Smooth muscle cell (in vitro differentiated cells): ENCODE results near the gene UBE2E2. TPM values are rescaled to one million over a fixed set of nuclear protein-coding genes. Genes with fewer than 3 reads are reported as not detected.

Experiments used
- DNase-seq: peaks from one replicate; lab custom pipeline; 2025; ENCODE audit not compliant: unreplicated experiment; lab: John Stamatoyannopoulos, UW
- H2AFZ ChIP-seq: fragments of 200-600 bp; sonication (generic); 2 replicates; pipeline ENCODE4 v1.6.0; 2016; ENCODE audit warnings: antibody characterized with exemption, low read depth, mild to moderate bottlenecking
- H3F3A ChIP-seq: fragments of 200-600 bp; sonication (generic); 2 replicates; pipeline ENCODE4 v1.6.0; 2017; ENCODE audit warnings: antibody characterized with exemption, low read depth
- H3K27ac ChIP-seq: fragments of 200-600 bp; sonication (generic); 2 replicates; pipeline ENCODE4 v1.5.1; 2016; ENCODE audit warnings: low read depth, mild to moderate bottlenecking
- H3K27me3 ChIP-seq: fragments of 200-600 bp; sonication (generic); 2 replicates; pipeline ENCODE4 v1.6.1; 2016; ENCODE audit warnings: low read depth, mild to moderate bottlenecking
- H3K36me3 ChIP-seq: fragments of 200-600 bp; sonication (generic); 2 replicates; pipeline ENCODE4 v1.5.1; 2016; ENCODE audit warnings: low read depth
- H3K4me1 ChIP-seq: fragments of 200-600 bp; sonication (generic); 2 replicates; pipeline ENCODE4 v1.5.1; 2016; ENCODE audit warnings: low read depth
- H3K4me2 ChIP-seq: fragments of 200-600 bp; sonication (generic); 2 replicates; pipeline ENCODE4 v1.6.0; 2016; ENCODE audit warnings: mild to moderate bottlenecking
- H3K4me3 ChIP-seq: fragments of 200-600 bp; sonication (generic); 2 replicates; pipeline ENCODE4 v1.5.1; 2016; ENCODE audit warnings: mild to moderate bottlenecking
- H3K79me2 ChIP-seq: fragments of 200-600 bp; sonication (generic); 2 replicates; pipeline ENCODE4 v1.6.0; 2016; ENCODE audit warnings: low read depth, mild to moderate bottlenecking
- H3K9ac ChIP-seq: fragments of 200-600 bp; sonication (generic); 2 replicates; pipeline ENCODE4 v1.6.0; 2016; ENCODE audit warnings: low read depth
- H3K9me3 ChIP-seq: fragments of 200-600 bp; sonication (generic); replicated peaks from 2 replicates; pipeline ENCODE4 v1.5.1; 2016; ENCODE audit warnings: low read depth
- H4K20me1 ChIP-seq: fragments of 200-600 bp; sonication (generic); 2 replicates; pipeline ENCODE4 v1.6.0; 2016; ENCODE audit warnings: low read depth
- WGBS: methylation state at CpG from one replicate; pipeline ENCODE4 v1.1.7; 2016; ENCODE audit warnings: low lambda C conversion rate; 5-methylcytosine and 5-hydroxymethylcytosine counted together
- polyA plus RNA-seq: library from polyadenylated mRNA; unstranded; fragments of >200 nt; fragmentation: Nextera tagmentation; extraction: Ambion mirVana; gene quantifications from 2 replicates; pipeline ENCODE4 v1.2.1, GENCODE V29; 2016
- total RNA-seq: library from RNA; depleted of rRNA; stranded (reverse); fragments of >200 nt; gene quantifications from 2 replicates; pipeline ENCODE4 v1.2.3, GENCODE V29; 2014
- TF ChIP-seq, protein P1 (sequence below): fragments of 200-600 bp; sonication (generic); IDR thresholded peaks from 2 replicates; pipeline ENCODE4 v1.5.1; 2017; ENCODE audit warnings: borderline replicate concordance, mild to moderate bottlenecking, antibody characterized with exemption; ENCODE audit not compliant: insufficient read depth, poor library complexity, severe bottlenecking

The UBE2E2 gene
- total and polyA plus RNA-seq, 2 experiments from 2014 or later = 65.9 to 121 TPM

DNA sequence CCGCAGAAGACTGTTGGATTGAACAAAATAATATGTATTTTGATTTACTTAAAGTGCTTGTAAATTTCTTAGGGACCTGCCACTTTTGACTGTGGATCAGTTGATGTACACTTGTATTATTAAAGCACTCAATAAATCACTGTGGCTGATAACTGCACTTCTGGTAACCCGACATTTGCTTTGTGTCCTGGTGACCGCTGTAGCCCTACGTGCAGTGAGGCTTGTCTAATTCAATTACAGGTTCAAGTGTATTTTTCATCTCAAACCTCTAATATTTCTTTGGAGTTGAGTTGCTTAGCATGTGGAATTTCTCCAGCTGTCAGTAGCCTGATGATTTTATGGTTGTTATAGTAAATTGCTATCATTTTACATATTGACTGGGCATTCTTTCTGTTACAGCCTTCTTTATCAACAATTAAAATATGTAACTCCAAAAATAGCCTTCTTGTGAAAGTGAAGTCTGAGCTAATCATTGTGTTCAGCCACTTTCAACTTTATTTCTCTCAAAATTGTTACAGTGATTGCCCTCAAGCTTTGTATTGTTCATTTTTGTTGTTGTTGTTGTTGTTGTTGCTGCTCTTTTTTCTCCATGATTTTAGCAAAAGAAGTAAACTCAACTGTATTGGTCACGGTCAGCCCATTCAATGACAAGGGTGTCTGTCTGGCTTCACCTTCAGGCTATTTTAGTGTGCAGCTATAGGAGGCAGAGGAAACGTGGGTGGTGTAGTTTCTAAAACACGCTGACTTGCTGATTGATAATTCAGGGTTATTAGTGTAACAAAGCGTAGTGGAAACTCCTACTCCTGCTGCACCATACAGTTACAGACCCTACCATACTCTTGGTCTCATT is 387.5 kb downstream of the UBE2E2 start:
- Histone ChIP-seq H3K79me2 (no peaks in the 10 kb centered on the region), H3K9me3 (no peaks in the 10 kb centered on the region), H3K36me3 (no peaks in the 10 kb centered on the region), H3K9ac (no peak overlapping the region), H3K4me1 (no peaks in the 10 kb centered on the region), H3K27ac (no peak overlapping the region), H3K4me2 (no peak overlapping the region), H3F3A (no peaks in the 10 kb centered on the region), H2AFZ (no peak overlapping the region), H3K27me3 (no peaks in the 10 kb centered on the region), H4K20me1 (no peaks in the 10 kb centered on the region), H3K4me3 (no peak overlapping the region)
- no peak for DNase-seq
- 70% methylated on average over 8 of the region's 8 CpGs for WGBS
- TF ChIP-seq, protein P1, sequence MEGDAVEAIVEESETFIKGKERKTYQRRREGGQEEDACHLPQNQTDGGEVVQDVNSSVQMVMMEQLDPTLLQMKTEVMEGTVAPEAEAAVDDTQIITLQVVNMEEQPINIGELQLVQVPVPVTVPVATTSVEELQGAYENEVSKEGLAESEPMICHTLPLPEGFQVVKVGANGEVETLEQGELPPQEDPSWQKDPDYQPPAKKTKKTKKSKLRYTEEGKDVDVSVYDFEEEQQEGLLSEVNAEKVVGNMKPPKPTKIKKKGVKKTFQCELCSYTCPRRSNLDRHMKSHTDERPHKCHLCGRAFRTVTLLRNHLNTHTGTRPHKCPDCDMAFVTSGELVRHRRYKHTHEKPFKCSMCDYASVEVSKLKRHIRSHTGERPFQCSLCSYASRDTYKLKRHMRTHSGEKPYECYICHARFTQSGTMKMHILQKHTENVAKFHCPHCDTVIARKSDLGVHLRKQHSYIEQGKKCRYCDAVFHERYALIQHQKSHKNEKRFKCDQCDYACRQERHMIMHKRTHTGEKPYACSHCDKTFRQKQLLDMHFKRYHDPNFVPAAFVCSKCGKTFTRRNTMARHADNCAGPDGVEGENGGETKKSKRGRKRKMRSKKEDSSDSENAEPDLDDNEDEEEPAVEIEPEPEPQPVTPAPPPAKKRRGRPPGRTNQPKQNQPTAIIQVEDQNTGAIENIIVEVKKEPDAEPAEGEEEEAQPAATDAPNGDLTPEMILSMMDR = no peak

DNA sequence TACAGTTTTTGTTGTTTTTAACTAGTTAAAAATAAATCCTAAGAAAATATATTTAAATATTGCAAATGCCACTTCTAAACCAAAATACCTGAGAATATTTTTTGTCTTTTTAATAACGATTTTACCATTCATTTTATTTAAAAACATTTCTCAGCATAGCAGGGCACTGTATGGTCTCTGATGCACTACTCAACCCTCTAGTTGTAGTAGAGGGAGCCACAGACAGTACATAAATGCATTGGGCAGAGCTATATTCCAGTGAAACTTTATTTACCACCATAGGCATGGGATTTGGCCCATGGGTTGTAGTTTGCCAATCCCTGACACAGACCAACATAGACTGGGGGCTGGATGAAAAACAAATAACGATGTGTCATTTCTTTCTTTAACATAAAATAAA is 388.2 kb downstream of the UBE2E2 start:
- DNase-seq = no peak
- peaks cover 1% of the 10 kb centered on the region for H3K36me3 ChIP-seq
- H3F3A ChIP-seq = no peaks in the 10 kb centered on the region
- H2AFZ ChIP-seq = no peak overlapping the region
- 97% methylated on average over 2 of the region's 2 CpGs for WGBS
- no peak overlapping the region for H3K4me2 ChIP-seq
- no peaks in the 10 kb centered on the region for H4K20me1 ChIP-seq
- H3K27ac ChIP-seq = no peak overlapping the region
- no peak overlapping the region for H3K4me3 ChIP-seq
- H3K9ac ChIP-seq = no peak overlapping the region
- no peaks in the 10 kb centered on the region for H3K79me2 ChIP-seq
- H3K4me1 ChIP-seq = no peaks in the 10 kb centered on the region
- TF ChIP-seq, protein P1 = no peak
- no peaks in the 10 kb centered on the region for H3K9me3 ChIP-seq
- no peaks in the 10 kb centered on the region for H3K27me3 ChIP-seq

DNA sequence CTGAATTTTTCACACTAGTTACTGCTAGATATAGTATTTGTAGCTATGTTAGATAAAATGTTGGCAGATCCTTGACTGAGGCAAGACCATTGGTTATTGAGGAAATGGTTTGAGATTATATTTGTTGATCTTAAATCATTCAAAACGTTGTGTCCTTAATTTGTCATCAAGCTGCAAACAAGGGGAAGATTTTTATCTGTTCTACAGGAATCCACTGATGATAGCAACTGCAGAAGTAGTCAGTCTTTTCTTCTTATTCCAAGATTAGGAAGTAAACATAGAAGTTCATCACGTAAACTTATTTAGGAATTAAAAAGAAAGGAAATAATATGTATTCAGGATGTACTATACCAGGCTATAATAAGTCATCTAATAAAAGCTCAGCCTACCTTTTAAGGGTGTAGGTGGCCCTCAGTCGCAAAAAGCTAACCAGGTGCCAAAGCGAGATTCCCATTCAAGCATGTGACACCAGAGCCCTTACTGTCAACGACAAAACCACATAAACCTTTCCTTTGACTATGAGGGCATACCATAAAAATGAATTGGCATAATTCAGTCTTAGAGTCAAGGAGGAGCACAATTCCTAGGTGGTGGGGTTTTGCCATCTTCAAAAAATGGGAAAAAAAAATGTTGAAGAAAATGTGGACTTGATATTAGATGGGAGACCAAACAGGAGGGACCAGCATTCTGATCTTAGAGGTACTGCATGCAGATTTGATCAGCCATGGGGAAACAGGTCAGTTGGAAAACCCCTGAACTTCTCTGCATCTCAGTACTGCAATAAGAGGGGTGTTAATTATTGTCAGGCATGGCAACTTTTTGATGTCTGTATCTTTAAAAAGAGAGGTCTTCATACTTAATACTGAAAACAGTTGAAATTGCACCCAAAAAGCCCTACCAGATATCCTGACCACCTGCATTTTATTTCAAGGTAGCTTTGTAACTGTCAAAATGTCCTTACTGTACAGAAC is 390.1 kb downstream of the UBE2E2 start:
- Histone ChIP-seq H3K4me3 (no peak overlapping the region), H3K9me3 (no peaks in the 10 kb centered on the region), H3K27me3 (no peaks in the 10 kb centered on the region), H3K9ac (no peak overlapping the region), H2AFZ (no peak overlapping the region), H3K4me2 (no peak overlapping the region), H3K4me1 (no peaks in the 10 kb centered on the region), H3K27ac (no peak overlapping the region), H3K36me3 (peaks cover 5% of the 10 kb centered on the region), H4K20me1 (no peaks in the 10 kb centered on the region), H3F3A (no peaks in the 10 kb centered on the region), H3K79me2 (no peaks in the 10 kb centered on the region)
- no peak for DNase-seq
- 84% methylated on average over 5 of the region's 5 CpGs for WGBS
- TF ChIP-seq, protein P1 = no peak
